B cell (primary cell): ENCODE data around the gene PRAMEF27.
"Not testable (repeated sequence)": the region's sequence is repeated elsewhere in the genome, so short reads cannot be mapped to it uniquely, and the experiment has no call there.

Experiments
- CTCF ChIP-seq: fragments of 200-600 bp; IDR thresholded peaks from one replicate; pipeline ENCODE4 v1.8.0; 2022; ENCODE audit warnings: antibody characterized with exemption, mild to moderate bottlenecking
- EZH2 ChIP-seq: IDR thresholded peaks from 2 replicates; pipeline ENCODE4 v1.6.1; 2012; ENCODE audit warnings: borderline replicate concordance, low read depth, mild to moderate bottlenecking, moderate library complexity, low read length; ENCODE audit not compliant: insufficient read depth, poor library complexity, severe bottlenecking

- TF ChIP-seq CTCF, EZH2: not testable (repeated sequence)
Observed at GRCh38 chr1:13019846-13020245, 36.5 kb downstream of the PRAMEF27 start.
